NCI-H2196 treated with DMSO at 0.1 percent for 48 hours (cell line): ENCODE results near the gene KIF5A.

ENCODE experiments used
- DNase-seq: peaks from one replicate; lab custom pipeline; 2025; ENCODE audit not compliant: unreplicated experiment; lab: John Stamatoyannopoulos, UW

Gene KIF5A

DNA sequence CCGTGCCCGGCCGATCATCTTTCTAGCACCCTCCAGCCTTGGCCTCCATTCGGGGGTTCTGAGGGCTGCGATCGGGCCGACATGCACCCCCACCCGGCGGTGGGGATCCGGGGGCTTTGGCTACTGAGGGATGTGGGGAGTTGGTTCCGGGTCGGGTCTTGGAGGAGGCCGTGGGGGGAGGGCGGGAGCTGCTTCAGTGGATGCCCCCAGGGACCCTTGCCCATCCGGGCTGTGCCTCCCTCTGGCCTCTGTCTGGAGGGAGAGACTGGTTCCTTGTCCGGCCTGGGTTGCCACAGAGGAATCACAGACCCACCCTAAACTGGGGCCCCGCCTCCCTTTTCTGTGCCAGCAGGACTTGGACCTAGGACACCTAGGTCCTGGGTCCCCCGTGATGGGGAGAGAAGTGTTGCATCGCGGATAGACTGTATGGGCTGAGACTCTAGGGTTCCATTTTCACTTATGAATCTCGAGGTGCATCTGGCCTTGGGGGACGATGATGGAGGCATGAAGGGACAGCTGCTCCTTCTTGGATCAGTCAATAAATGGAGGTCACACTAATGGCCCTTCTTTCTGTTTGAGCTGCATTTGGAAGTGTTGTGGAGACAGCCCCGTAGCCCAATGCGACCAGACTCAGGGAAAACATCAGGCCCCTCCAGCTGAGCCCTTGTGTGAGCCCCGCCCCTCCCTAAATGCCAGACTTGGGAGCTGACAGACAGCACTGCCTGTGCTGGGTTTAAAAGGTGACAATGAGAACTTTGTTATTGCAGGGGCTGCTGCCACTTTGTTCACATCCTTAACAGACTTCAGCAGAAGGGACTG is 55.4 kb downstream of the KIF5A start:
- DNase-seq, result no peak

DNA sequence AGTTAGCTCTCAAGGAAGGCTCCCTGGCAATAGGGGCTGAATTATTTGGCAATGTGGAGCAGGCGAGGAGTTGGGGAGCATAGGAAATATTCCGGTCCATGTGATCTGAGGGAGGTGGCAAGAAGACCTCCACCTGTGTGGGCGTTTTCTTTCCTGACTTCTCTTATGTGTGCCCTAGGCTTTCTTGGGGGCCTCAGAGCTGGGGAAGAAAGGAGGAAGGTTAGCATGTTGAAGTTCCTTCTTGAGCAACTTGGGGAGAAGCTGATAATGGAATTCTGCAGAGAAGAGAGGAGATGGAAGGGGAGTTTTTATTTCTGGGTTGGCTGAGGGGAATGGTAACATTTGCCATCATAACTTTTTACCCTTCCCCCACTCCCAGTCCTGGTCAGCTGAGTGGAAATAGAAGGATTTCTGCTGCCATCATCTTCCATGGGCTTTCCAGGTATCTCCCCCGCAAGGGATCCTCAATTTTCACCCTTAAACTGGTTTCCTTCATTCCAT is 56.0 kb downstream of the KIF5A start:
- DNase-seq, result no peak

DNA sequence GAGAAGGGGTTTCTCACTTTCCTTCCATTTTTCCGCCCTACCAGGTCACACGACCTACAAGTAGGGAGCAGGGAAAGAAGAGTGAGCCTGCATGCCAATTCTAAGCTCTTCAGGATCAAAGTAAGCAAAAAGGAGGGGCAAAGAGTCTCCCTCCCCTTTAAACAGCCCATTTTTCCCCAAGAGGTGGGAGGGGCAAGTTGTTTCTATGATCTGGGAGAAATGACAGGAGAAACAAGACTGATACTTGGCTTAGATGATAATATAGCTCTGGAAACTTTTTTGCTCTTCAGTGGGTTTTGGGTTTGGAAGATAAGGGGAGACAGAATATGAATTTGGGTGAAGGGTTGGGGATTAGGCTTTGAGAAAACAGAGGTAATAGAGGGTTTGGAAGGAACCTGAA is 56.6 kb downstream of the KIF5A start:
- DNase-seq, result no peak

DNA sequence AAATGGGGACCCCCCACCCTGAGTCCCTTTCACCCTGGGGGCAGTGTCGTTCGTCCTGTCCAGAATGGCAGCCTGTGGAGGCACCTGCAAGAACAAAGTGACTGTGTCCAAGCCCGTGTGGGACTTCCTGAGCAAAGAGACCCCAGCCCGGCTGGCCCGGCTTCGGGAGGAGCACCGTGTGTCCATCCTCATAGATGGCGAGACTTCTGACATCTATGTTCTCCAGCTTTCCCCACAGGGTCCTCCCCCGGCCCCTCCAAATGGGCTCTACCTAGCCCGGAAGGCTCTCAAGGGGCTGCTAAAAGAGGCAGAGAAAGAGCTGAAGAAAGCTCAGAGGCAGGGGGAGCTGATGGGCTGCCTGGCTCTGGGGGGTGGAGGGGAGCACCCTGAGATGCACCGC is 57.0 kb downstream of the KIF5A start:
- no peak for DNase-seq

- no peak for DNase-seq
Measured at GRCh38 chr12:57607958-57608663, 58.3 kb downstream of the KIF5A start.

GRCh38 chr12:57609101-57609780 is 59.4 kb downstream of the KIF5A start:
- no peak for DNase-seq

GRCh38 chr12:57609781-57610553 is 60.1 kb downstream of the KIF5A start:
- no peak for DNase-seq

GRCh38 chr12:57610554-57611107 is 60.8 kb downstream of the KIF5A start:
- no peak for DNase-seq

DNA sequence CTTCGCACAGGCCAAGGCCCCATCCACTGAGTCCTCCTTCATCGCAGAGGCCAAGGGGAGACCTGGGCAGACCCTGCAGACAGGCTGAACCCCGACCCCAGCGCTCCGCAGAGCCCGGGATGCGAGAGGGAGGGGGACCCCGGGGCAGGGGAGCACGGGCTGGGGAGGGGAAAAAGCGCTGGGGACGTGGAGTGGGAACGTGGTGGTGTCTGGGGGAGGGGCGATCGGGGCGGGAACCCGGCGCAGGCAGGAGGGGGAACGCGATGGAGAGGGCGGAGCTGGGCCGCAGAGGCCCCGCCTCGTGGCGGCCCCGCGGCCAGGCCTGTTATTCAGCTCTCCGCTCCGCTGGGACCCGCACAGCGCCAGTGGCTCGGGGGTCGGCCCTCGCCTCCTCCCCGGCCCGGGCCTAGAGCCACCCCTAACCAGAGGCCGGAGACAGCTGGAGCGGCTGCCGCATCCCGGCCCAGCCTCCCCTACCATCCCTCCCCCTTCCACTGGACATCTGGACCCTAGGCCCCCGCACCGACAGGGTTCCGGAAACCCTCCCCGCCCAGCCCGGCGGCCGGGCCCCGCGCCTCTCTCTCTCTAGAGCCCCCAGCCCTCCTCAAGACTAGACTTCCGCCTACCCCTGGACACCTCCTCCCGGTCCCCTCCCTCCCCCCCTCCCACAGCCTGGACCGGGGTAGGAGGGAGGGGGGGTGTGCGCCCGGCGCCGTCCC is 61.4 kb downstream of the KIF5A start, which contains the start of gene ARHGEF25:
Gene ARHGEF25, plus strand, starts transcription at position 328 of the 719 bp plus-strand sequence. CDS start 460 bp downstream, outside the sequence.
- DNase-seq, result no peak

GRCh38 chr12:57611827-57612710 is 62.2 kb downstream of the KIF5A start:
- DNase-seq, result no peak

DNA sequence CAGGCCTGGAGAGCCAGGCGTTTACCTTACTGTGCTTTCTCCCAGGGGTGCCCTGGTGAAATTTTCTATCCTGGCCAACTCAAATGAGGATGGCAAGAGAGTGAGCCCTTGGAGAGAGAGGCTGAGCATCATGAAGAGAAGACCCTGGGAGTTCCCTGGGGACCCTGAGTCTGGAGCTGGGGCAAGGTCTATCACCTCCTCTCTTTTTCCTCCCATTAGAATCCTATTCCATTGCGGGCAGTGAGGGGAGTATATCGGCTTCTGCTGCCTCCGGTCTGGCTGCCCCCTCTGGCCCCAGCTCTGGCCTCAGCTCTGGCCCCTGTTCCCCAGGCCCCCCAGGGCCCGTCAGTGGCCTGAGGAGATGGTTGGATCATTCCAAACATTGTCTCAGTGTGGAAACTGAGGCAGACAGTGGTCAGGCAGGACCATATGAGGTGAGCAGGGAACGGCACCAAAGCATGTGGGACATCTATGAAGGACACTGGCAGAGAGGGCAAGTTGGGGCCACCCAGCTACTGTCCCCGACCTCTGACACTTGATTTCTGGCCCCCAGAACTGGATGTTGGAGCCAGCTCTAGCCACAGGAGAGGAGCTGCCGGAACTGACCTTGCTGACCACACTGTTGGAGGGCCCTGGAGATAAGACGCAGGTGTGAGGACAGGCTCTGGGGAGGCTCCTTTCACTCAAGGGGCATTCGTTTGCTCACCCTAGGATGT is 63.0 kb downstream of the KIF5A start:
- DNase-seq, result no peak

DNA sequence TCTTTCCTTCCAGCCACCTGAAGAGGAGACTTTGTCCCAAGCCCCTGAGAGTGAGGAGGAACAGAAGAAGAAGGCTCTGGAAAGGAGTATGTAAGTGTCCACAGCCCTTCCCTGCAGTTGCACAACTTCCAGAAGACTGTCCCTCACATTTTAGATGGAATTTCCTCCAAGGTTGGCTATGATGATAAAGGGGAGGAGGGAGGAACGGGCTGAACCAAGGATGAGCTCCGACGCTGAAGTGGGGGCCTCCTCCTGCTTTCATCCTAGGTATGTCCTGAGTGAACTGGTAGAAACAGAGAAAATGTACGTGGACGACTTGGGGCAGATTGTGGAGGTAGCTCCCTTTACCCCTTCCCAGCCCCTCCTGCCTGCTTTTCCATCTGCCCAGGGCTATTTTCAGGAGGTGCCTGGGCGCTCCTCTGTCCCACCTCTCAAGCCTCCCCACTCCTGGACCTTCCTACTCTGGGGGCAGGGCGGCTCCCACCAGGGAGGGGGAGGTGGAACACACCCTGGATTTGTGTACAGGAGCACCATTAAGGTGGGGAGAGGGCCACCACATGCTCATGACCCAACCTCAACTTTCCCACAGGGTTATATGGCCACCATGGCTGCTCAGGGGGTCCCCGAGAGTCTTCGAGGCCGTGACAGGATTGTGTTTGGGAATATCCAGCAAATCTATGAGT is 63.7 kb downstream of the KIF5A start:
- no peak for DNase-seq

- no peak for DNase-seq
Measured at GRCh38 chr12:57614178-57614947, 64.5 kb downstream of the KIF5A start.

DNA sequence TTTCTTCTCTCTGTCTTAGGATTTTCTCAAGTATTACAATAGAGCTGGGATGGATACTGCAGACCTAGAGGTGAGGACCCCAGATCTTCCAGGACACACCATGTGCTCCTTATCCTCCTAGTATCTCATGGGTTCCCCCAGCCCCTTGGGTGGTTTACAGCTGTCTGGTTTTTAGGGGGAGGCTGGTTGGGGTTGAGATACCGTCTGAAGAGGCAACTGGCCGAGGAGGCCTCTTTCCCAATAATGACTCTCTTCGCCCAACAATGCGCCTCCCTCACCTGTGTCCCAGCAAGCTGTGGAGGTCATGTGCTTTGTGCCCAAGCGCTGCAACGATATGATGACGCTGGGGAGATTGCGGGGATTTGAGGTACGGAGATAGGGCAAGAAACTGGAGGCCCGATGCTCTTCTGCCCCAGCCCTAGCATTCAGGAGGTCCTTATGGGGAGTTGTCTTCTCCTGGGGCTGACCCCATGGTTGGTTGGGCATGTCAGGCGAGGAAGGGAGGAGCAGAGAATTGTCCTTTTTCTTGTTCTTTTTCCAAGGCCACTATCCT is 65.2 kb downstream of the KIF5A start:
- no peak for DNase-seq

- no peak for DNase-seq
Measured at GRCh38 chr12:57615637-57616036, 65.8 kb downstream of the KIF5A start.

GRCh38 chr12:57616383-57617101 is 66.7 kb downstream of the KIF5A start:
- DNase-seq, result no peak
